IgD-negative memory B cell (primary cell): ENCODE data around the gene AASDH. TPM values are rescaled to one million over a fixed set of nuclear protein-coding genes. Genes with fewer than 3 reads are reported as not detected.
"Not testable (repeated sequence)": the region's sequence is repeated elsewhere in the genome, so short reads cannot be mapped to it uniquely, and the experiment has no call there.

Source experiments
- H3K27ac Mint-ChIP-seq, 3 donors: one replicate each; pipeline ENCODE4 v1.8.0; 2020 to 2022; ENCODE audit warnings: mild to moderate bottlenecking in 3 of 3, mixed read lengths in 3 of 3, moderate library complexity in 1 of 3
- H3K27me3 Mint-ChIP-seq: one replicate; pipeline ENCODE4 v1.8.0; 2021; ENCODE audit warnings: mixed read lengths
- H3K36me3 Mint-ChIP-seq: one replicate; pipeline ENCODE4 v1.8.0; 2020; ENCODE audit warnings: mild to moderate bottlenecking, mixed read lengths
- H3K4me1 Mint-ChIP-seq, 3 donors: one replicate each; pipeline ENCODE4 v1.8.0; 2020 to 2022; ENCODE audit warnings: mixed read lengths in 3 of 3, mild to moderate bottlenecking in 1 of 3
- H3K4me3 Mint-ChIP-seq, 4 donors: one replicate each; pipeline ENCODE4 v1.8.0; 2020 to 2022; ENCODE audit warnings: mild to moderate bottlenecking in 4 of 4, mixed read lengths in 4 of 4, moderate library complexity in 3 of 4
- H3K9me3 Mint-ChIP-seq, 3 donors: one replicate each; pipeline ENCODE4 v1.8.0; 2020 to 2021; ENCODE audit warnings: mixed read lengths in 3 of 3, mild to moderate bottlenecking in 1 of 3
- polyA plus RNA-seq: library from polyadenylated mRNA; unstranded; fragments of 300-500 nt; fragmentation: Illumina TruSeq; gene quantifications from one replicate; pipeline ENCODE4 v1.2.3, GENCODE V29; 2021

AASDH gene
- polyA plus RNA-seq, 1 donor from 2014 or later, result 24.8 TPM

DNA sequence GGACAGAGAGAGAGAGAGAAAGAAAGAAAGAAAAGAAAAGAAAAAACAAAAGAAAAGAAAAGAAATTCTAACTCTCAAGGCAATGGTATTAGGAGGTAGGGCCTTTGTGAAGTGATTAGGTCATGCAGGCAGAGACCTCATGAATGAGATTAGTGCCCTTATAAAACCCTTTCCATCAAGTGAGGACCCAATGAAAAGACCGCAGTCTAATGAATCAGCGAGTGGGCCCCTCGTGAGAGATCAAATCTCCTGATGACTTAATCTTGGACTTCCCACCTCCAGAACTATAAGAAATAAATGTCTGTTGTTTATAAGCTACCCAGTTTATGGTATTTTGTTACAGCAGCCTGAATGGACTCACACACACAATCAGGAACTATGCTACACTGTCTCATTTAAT lies 16.9 kb downstream of the AASDH start:
- H3K36me3 Mint-ChIP-seq, result peaks cover 8% of the 10 kb centered on the region

DNA sequence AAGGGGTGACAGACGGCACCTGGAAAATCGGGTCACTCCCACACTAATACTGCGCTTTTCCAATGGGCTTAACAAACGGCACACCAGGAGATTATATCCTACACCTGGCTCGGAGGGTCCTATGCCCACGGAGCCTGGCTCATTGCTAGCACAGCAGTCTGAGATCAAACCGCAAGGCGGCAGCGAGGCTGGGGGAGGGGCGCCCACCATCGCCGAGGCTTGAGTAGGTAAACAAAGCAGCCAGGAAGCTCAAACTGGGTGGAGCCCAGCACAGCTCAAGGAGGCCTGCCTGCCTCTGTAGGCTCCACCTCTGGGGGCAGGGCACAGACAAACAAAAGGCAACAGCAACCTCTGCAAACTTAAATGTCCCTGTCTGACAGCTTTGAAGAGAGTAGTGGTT lies 24.3 kb downstream of the AASDH start:
- H3K36me3 Mint-ChIP-seq, result peaks cover 13% of the 10 kb centered on the region

More for the DNA sequence above, 16.9 kb downstream of the AASDH start:
- no peaks in the 10 kb centered on the region for H3K27me3 Mint-ChIP-seq
- H3K4me3 Mint-ChIP-seq, result no peak overlapping the region
- no peaks in the 10 kb centered on the region for H3K9me3 Mint-ChIP-seq
- H3K27ac Mint-ChIP-seq, result no peak overlapping the region
- H3K4me1 Mint-ChIP-seq, result peaks cover 0 to 2% (median 0%) of the 10 kb centered on the region in 3 donors

DNA sequence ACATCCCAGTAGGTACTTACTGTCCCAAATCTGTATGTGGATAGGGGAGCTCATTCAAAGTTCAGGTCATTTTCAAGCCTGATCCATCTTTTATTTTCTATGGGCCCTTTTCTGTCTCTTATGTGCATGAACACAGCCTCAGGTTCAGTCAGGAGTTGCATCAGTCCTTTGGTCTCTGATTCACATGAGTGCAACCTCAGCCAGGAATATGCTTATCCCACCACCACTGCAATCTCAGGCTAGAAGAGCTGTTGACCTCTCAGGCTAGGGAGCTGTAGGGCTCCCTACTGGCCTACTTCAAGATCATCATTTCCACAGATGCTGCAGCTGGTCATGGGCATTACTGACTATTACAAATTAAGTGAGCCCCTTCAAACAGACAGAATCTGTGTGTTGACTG lies 27.2 kb downstream of the AASDH start:
- Mint-ChIP-seq H3K4me1 (no peaks in the 10 kb centered on the region), H3K4me3 (no peak overlapping the region), H3K9me3 (peaks cover 0 to 1% (median under 1%) of the 10 kb centered on the region in 3 donors), H3K27ac (no peak overlapping the region), H3K27me3 (no peaks in the 10 kb centered on the region), H3K36me3 (peaks cover 13% of the 10 kb centered on the region)

More for the DNA sequence above, 24.3 kb downstream of the AASDH start:
- not testable (repeated sequence) for H3K27me3 Mint-ChIP-seq, H3K9me3 Mint-ChIP-seq, H3K27ac Mint-ChIP-seq, H3K4me1 Mint-ChIP-seq
- peak overlapping the region in 1 of 4 donors; percentile 66 for H3K4me3 Mint-ChIP-seq

DNA sequence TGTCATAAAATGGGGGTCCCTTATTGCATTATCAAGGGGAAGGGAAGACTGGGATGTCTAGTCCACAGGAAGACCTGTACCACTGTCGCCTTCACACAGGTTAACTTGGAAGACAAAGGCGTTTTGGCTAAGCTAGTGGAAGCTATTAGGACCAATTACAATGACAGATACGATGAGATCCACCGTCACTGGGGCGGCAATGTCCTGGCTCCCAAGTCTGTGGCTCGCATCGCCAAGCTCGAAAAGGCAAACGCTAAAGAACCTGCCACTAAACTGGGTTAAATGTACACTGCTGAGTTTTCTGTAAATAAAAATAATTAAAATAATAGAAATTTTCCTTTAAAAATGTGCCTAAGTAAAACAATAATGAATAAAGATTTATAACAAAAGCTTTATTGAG lies 30.6 kb downstream of the AASDH start:
- H3K36me3 Mint-ChIP-seq, result peaks cover 5% of the 10 kb centered on the region
- no peak overlapping the region for H3K27ac Mint-ChIP-seq
- peaks cover 0 to 1% (median 0%) of the 10 kb centered on the region in 3 donors for H3K4me1 Mint-ChIP-seq
- H3K4me3 Mint-ChIP-seq, result no peak overlapping the region
- no peaks in the 10 kb centered on the region for H3K27me3 Mint-ChIP-seq
- no peaks in the 10 kb centered on the region for H3K9me3 Mint-ChIP-seq

DNA sequence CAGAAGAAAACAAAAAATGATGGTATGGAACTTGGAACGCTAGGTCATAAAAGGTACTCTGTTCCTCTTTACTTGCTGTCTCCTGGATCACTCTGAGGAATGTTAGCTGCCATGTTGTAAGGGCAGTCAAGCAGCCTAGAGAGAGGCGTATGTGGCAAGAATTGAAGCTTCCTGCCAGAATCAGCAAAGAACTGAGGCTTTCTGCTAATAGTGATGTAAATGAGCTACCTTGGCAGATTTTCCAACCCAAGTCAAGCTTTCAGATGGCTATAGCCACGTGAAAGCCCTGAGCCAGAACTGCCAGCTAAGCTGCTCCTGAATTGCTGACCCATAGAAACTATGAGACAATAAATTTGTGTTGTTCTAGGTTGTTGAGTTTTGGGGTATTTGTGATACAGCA lies 38.7 kb downstream of the AASDH start:
- H3K9me3 Mint-ChIP-seq, result no peaks in the 10 kb centered on the region
- H3K36me3 Mint-ChIP-seq, result peaks cover 7% of the 10 kb centered on the region
- H3K27ac Mint-ChIP-seq, result no peak overlapping the region
- H3K4me3 Mint-ChIP-seq, result no peak overlapping the region
- peaks cover 0 to 1% (median 0%) of the 10 kb centered on the region in 3 donors for H3K4me1 Mint-ChIP-seq
- H3K27me3 Mint-ChIP-seq, result no peaks in the 10 kb centered on the region

DNA sequence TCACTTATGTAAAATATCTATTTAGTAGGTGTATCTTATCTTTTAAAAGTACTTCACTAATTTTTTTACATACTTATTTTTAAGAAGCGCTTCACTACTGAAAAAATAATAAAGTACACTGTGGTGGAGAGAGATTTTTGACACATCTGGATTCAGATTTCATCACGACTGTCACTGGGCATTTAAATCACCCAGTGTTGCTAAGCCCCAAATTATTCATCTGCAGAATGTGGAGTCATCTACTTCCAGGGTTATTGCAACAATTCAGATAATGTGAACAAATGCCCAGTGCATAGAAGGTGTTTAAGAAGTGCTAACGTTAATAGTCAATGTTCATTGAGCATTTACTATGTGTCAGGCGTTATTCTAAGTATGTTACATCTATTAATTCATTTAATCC lies 41.8 kb downstream of the AASDH start:
- Mint-ChIP-seq H3K27me3 (no peaks in the 10 kb centered on the region), H3K27ac (no peak overlapping the region), H3K4me1 (peaks cover 0 to 3% (median 0%) of the 10 kb centered on the region in 3 donors), H3K36me3 (peaks cover 7% of the 10 kb centered on the region), H3K9me3 (no peaks in the 10 kb centered on the region), H3K4me3 (no peak overlapping the region)

DNA sequence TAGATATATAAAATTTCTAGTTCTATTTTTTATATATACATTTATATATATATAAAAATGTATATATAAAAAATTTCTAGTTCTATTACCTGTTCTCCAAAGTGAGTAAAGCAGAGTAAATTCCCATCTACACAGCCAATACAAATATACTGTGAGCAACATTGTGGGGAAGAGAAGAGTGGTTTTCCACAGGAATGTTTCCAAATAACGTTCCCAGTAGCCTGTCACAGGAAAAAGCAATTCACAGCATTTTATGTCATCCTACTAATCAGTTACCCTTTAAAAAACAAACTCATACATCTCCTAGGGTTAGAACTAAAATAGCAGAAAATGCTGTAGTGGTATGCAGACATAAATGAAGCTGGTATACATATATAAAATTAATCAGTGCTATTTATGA lies 44.5 kb downstream of the AASDH start:
- H3K27ac Mint-ChIP-seq, result no peak overlapping the region
- H3K27me3 Mint-ChIP-seq, result no peaks in the 10 kb centered on the region
- H3K4me3 Mint-ChIP-seq, result no peak overlapping the region
- H3K9me3 Mint-ChIP-seq, result peaks cover 0 to 2% (median 0%) of the 10 kb centered on the region in 3 donors
- H3K36me3 Mint-ChIP-seq, result peaks cover 12% of the 10 kb centered on the region
- peaks cover 0 to 3% (median 0%) of the 10 kb centered on the region in 3 donors for H3K4me1 Mint-ChIP-seq

DNA sequence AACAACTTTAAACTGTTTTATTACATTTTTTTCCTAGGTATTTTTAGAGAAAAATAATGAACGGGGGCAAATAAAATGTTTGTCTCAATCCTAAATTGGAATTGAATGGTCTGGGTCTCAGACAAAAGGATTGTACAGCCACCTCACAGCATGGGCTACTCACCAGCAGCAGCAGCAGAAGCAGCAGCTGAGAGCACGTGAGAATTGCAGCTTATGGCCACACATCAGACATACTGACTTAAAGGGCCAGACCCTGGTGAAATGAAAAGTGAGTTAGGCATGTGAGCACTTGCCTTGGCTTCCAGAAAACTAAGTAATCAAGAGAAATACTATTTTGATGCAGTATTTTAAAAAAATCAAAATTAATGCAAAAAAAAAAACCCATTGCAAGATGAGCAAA lies 56.6 kb downstream of the AASDH start:
- Mint-ChIP-seq H3K27me3 (no peaks in the 10 kb centered on the region), H3K4me3 (no peak overlapping the region), H3K4me1 (no peaks in the 10 kb centered on the region), H3K27ac (no peak overlapping the region), H3K9me3 (no peaks in the 10 kb centered on the region), H3K36me3 (peaks cover 2% of the 10 kb centered on the region)

DNA sequence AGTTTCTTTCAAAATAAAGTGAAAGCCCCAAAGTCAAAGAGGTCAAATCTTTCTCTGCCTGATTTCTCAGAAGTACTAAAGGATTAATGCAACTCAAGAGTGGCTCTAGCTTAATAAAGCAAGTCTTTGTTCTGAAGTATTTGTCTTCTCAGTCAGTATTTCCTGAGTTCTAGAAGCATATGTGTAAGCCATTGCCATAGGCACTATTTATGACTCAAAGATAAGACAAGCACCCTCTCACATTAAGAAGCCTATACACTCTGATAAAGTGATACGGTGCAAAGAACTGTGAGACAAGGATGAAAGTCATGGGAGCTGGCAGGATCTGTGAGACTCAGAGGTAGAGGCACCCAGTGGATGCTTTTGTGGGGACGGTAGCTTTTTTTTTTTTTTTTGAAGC lies 60.9 kb downstream of the AASDH start:
- H3K36me3 Mint-ChIP-seq, result peaks cover 4% of the 10 kb centered on the region
- H3K27ac Mint-ChIP-seq, result no peak overlapping the region
- no peaks in the 10 kb centered on the region for H3K4me1 Mint-ChIP-seq
- no peak overlapping the region for H3K4me3 Mint-ChIP-seq
- H3K27me3 Mint-ChIP-seq, result no peaks in the 10 kb centered on the region
- H3K9me3 Mint-ChIP-seq, result no peaks in the 10 kb centered on the region

DNA sequence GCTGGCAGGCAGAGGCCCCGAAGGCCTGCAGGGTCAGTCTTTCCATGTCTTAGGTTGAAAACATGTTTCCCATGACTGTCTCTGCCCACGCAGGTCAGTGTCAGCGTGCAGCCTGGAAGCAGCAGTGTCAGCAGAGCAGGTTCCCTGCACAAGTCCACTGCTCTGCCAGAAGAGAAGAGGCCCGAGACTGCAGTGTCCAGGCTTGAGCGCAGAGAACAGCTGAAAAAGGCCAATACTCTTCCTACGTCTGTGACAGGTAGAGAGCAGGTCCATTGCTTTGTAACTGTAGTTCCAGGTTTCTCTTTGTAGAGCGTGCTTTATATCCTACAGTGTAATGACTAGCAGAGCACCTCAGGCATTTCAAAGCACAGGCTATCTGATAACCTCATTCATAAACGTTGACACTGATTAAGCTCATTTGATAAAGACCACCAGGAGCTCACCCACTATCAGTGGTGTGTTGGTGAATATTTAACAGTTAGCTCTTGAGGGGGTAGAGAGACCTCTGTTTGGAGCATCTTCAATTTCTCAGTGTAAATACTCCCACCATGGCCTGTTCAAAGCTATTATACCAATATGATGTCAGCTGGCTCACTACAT lies 63.2 kb downstream of the AASDH start:
- no peaks in the 10 kb centered on the region for H3K4me1 Mint-ChIP-seq
- no peaks in the 10 kb centered on the region for H3K9me3 Mint-ChIP-seq
- H3K4me3 Mint-ChIP-seq, result no peak overlapping the region
- H3K27ac Mint-ChIP-seq, result no peak overlapping the region
- no peaks in the 10 kb centered on the region for H3K27me3 Mint-ChIP-seq
- peaks cover 4% of the 10 kb centered on the region for H3K36me3 Mint-ChIP-seq

DNA sequence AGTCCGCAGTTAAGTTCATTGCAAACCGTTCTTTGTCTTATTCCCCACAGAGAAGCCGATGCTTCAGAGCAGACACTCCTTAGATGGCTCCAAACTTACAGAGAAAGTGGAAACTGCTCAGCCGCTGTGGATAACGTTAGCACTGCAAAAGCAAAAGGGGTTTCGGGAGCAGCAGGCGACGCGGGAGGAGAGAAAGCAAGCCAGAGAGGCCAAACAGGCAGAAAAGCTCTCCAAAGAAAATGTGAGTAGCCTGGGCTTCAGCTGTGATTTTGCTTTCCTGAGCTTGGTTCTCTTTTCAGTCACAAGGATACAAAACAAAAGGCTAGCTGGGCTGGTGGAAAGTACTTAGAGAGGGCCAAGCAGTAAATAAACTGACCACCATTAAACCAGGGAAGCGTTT lies 64.0 kb downstream of the AASDH start:
- H3K27me3 Mint-ChIP-seq, result no peaks in the 10 kb centered on the region
- no peak overlapping the region for H3K4me3 Mint-ChIP-seq
- no peak overlapping the region for H3K27ac Mint-ChIP-seq

DNA sequence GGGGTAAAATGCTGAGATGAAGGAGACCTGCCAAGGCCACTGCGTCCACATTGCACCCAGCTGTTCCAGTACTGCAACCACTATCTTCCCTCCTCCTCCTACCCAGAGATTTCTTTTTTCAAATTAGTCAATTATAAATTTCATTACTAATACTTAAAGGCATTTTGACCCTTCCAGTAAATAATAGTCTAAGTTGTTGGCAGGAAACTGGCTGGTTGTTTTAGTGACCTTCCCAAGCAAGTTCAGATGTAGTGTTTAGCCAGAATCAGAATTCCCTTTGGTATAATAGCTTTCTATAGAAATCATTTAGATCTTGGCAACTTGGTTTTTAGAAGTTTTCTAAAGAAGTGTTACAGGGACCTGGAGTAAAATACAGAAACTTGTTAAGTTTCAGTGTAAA lies 66.0 kb downstream of the AASDH start:
- Mint-ChIP-seq H3K9me3 (no peaks in the 10 kb centered on the region), H3K4me1 (no peaks in the 10 kb centered on the region), H3K36me3 (peaks cover 2% of the 10 kb centered on the region), H3K4me3 (no peak overlapping the region), H3K27ac (no peak overlapping the region), H3K27me3 (no peaks in the 10 kb centered on the region)

More for the DNA sequence above, 64.0 kb downstream of the AASDH start:
- no peaks in the 10 kb centered on the region for H3K4me1 Mint-ChIP-seq
- H3K36me3 Mint-ChIP-seq, result peaks cover 2% of the 10 kb centered on the region
- H3K9me3 Mint-ChIP-seq, result no peaks in the 10 kb centered on the region

DNA sequence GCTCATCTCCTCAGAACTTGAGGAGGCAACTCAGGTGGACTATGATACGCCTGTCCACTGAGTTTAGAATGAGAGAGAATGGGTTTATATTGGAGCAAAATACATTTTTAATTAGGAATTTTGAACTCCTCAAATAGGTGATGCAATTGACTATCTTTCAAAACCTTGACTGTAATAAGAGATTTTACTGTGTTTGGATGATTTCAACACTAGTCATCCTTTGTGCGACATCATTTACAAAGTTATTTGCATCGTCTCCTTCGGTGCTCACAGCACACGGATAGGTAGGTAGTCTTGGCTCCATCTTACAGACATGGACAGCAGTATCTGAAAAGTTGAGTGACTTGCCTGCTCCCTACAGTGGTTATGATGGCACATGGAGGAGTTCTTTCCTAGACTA lies 67.0 kb downstream of the AASDH start:
- no peak overlapping the region for H3K27ac Mint-ChIP-seq
- H3K4me3 Mint-ChIP-seq, result no peak overlapping the region
- no peaks in the 10 kb centered on the region for H3K9me3 Mint-ChIP-seq
- H3K36me3 Mint-ChIP-seq, result peaks cover 2% of the 10 kb centered on the region
- no peaks in the 10 kb centered on the region for H3K27me3 Mint-ChIP-seq
- H3K4me1 Mint-ChIP-seq, result no peaks in the 10 kb centered on the region

DNA sequence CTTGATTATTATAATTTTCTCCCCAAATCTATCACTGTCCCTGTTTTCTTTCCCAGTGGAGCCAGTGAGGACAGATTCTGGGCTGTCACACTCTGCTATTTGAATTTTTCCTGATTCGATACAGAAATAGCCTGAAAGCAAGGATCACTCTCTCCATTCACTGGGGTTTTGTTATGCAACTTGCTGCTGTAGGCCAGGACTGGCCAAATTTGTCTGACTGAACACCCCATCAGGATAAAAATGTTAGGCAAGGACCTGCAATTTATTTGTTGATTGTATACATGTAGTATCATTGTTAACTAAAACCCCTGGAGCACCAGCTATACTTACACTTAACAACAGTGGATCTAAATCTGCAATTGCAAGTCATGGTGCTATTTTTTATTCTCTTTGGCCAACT lies 68.7 kb downstream of the AASDH start:
- H3K27ac Mint-ChIP-seq, result no peak overlapping the region

DNA sequence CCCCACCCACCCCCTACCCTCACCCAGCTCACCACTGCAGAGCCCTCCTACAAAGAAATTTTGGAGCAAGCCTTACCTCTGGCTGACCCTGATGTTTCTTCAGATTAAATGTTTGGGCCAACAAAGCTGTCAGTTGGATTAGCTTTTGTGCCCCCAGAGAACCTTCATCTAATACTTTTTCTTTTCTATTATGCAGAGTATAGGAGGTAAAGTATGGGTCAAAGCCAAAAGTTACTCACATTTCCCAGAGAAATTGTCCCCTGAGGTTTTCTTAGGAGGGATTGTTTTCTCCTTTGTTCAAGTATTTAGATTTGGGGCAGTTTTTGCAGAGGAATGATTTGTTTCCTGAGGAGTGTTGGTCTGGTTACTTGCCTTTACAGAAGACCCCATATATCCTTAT lies 69.5 kb downstream of the AASDH start:
- peaks cover 3% of the 10 kb centered on the region for H3K36me3 Mint-ChIP-seq
- no peak overlapping the region for H3K4me3 Mint-ChIP-seq
- H3K9me3 Mint-ChIP-seq, result no peaks in the 10 kb centered on the region
- no peak overlapping the region for H3K27ac Mint-ChIP-seq
- no peaks in the 10 kb centered on the region for H3K27me3 Mint-ChIP-seq
- no peaks in the 10 kb centered on the region for H3K4me1 Mint-ChIP-seq

More for the DNA sequence above, 68.7 kb downstream of the AASDH start:
- H3K9me3 Mint-ChIP-seq, result no peaks in the 10 kb centered on the region
- H3K4me1 Mint-ChIP-seq, result no peaks in the 10 kb centered on the region
- H3K27me3 Mint-ChIP-seq, result no peaks in the 10 kb centered on the region
- peaks cover 5% of the 10 kb centered on the region for H3K36me3 Mint-ChIP-seq
- H3K4me3 Mint-ChIP-seq, result no peak overlapping the region

DNA sequence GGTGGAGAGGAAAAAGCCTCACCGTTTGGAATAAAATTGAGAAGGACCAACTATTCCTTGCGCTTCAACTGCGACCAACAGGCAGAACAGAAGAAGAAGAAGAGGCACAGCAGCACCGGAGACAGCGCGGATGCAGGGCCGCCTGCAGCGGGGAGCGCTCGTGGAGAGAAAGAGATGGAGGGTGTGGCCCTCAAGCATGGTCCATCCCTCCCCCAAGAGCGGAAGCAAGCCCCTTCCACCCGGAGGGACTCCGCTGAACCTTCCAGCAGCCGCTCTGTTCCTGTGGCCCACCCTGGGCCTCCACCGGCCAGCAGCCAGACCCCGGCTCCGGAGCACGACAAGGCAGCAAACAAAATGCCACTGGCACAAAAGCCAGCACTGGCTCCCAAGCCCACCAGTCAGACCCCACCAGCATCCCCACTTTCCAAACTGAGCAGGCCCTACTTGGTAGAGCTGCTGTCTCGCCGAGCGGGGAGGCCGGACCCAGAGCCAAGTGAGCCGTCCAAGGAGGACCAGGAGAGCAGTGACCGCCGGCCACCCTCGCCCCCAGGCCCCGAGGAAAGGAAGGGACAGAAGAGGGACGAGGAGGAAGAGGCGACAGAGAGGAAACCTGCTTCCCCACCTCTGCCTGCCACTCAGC lies 71.2 kb downstream of the AASDH start:
- H3K9me3 Mint-ChIP-seq, result no peaks in the 10 kb centered on the region
- no peaks in the 10 kb centered on the region for H3K4me1 Mint-ChIP-seq
- no peak overlapping the region for H3K4me3 Mint-ChIP-seq
- H3K27me3 Mint-ChIP-seq, result no peaks in the 10 kb centered on the region
- H3K27ac Mint-ChIP-seq, result no peak overlapping the region
- peaks cover 3% of the 10 kb centered on the region for H3K36me3 Mint-ChIP-seq
